CD4-positive, alpha-beta T cell (primary cell): ENCODE results near the gene NAMPT. TPM values are rescaled to one million over a fixed set of nuclear protein-coding genes. Genes with fewer than 3 reads are reported as not detected.
A peak's percentile ranks its signal among the peaks of the same experiment; 100 is the strongest.

Experiments used
- ATAC-seq: fragments of 200-7000 bp; cut with Tn5 transposase; one replicate; pipeline ENCODE4 v1.10.0; 2022; ENCODE audit warnings: mild to moderate bottlenecking; ENCODE audit not compliant: poor library complexity
- CTCF ChIA-PET: fragments of 350-600 bp; sonication (Branson Sonifier 250); formaldehyde crosslinking; loops from one replicate; lab custom pipeline; 2021; ENCODE audit warnings: antibody characterized with exemption, inconsistent platforms; lab: Charles Lee
- POLR2A ChIA-PET: fragments of 350-600 bp; sonication (Branson Sonifier 250); formaldehyde crosslinking; loops from one replicate; lab custom pipeline; 2021; ENCODE audit warnings: antibody characterized with exemption, inconsistent platforms; lab: Charles Lee
- DNase-seq, 14 experiments: peaks; one replicate each; pipeline ENCODE4 v3.0.0-alpha.2; 2013 to 2020; ENCODE audit warnings: mixed read lengths in 2 of 14
- H3K27ac ChIP-seq, 2 donors: one replicate each; pipeline versions ENCODE4 v1.5.1 to v1.7.0; 2013; ENCODE audit warnings: low read length in 2 of 2, low read depth in 1 of 2, mild to moderate bottlenecking in 1 of 2
- H3K27me3 ChIP-seq, 2 experiments: 1 replicate in 1 of 2; 2 replicates in 1 of 2; pipeline versions ENCODE4 v1.6.1 to v1.7.0; 2013; ENCODE audit warnings: low read length in 2 of 2, control low read depth in 1 of 2, mild to moderate bottlenecking in 1 of 2, moderate library complexity in 1 of 2; ENCODE audit not compliant: insufficient read depth in 2 of 2, control insufficient read depth in 1 of 2
- H3K36me3 ChIP-seq: one replicate; pipeline ENCODE4 v1.6.1; 2013; ENCODE audit warnings: low read length, control low read depth; ENCODE audit not compliant: insufficient read depth
- H3K4me1 ChIP-seq: one replicate; pipeline ENCODE4 v1.6.1; 2013; ENCODE audit warnings: low read length, control low read depth; ENCODE audit not compliant: insufficient read depth
- H3K4me3 ChIP-seq: one replicate; pipeline ENCODE4 v1.5.1; 2013; ENCODE audit warnings: mild to moderate bottlenecking, low read length, moderate library complexity
- H3K9me3 ChIP-seq, 2 experiments: 1 replicate in 1 of 2; 2 replicates in 1 of 2; pipeline versions ENCODE4 v1.6.1 to v1.7.0; 2013; ENCODE audit warnings: low read length in 2 of 2, mild to moderate bottlenecking in 2 of 2, control low read depth in 1 of 2, moderate library complexity in 1 of 2; ENCODE audit not compliant: control insufficient read depth in 1 of 2, insufficient read depth in 1 of 2
- H3K27ac Mint-ChIP-seq: one replicate; pipeline ENCODE4 v1.8.0; 2020; ENCODE audit warnings: mixed read lengths
- H3K27me3 Mint-ChIP-seq: one replicate; pipeline ENCODE4 v1.8.0; 2021; ENCODE audit warnings: mixed read lengths
- H3K36me3 Mint-ChIP-seq: one replicate; pipeline ENCODE4 v1.8.0; 2021; ENCODE audit warnings: low read depth, mixed read lengths
- H3K4me1 Mint-ChIP-seq: one replicate; pipeline ENCODE4 v1.8.0; 2021; ENCODE audit warnings: low read depth, mixed read lengths
- H3K4me3 Mint-ChIP-seq: one replicate; pipeline ENCODE4 v1.8.0; 2020; ENCODE audit warnings: mild to moderate bottlenecking, mixed read lengths
- H3K9me3 Mint-ChIP-seq: one replicate; pipeline ENCODE4 v1.8.0; 2020; ENCODE audit warnings: mixed read lengths
- intact Hi-C, 2 experiments: fragments of 100-400 bp; cut with DNase I in 1 of 2; cut with micrococcal nuclease in 1 of 2; formaldehyde crosslinking; loops; one replicate each; pipeline versions ENCODE4 v1.15.1 to v1.9.0; 2023 to 2025; cut with DNase I, micrococcal nuclease
- total RNA-seq, 174 experiments: library from RNA in 2 of 174; stranded (reverse) in 2 of 174; gene quantifications; one replicate each; pipeline ENCODE4 v1.2.3 and lab custom pipeline; 2021 to 2026
- TF ChIP-seq, protein P1 (sequence below): fragments of 200-600 bp; IDR thresholded peaks from one replicate; pipeline ENCODE4 v1.8.0; 2022; ENCODE audit warnings: antibody characterized with exemption, mild to moderate bottlenecking

The NAMPT gene
- total RNA-seq, 2 experiments from 2014 or later = 154 to 159 TPM

DNA sequence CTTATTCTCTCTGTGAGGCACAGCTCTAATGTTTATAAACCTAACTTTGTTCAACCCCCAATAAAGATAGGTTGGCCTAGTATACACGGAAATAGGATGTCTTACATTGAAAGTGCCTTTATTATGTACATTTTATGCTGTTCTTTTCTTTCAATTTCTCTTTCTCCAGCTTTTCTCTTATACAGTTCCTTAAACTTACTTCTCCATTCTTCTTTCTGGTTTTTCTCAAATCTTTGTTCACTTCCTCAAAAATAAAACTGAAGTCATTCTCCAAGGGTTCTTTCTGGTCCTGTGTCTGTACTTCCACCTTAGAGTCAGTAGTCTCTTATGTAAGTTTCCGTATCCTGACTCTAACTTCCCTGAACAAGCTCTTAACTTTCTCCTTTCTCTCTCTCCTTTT, 29.2 kb upstream of the NAMPT start:
- no peaks in the 10 kb centered on the region for H3K9me3 Mint-ChIP-seq
- H3K27me3 ChIP-seq = peaks cover 0 to 7% of the 10 kb centered on the region in 2 experiments
- H3K4me3 Mint-ChIP-seq = no peak overlapping the region
- H3K36me3 ChIP-seq = no peaks in the 10 kb centered on the region
- ChIA-PET CTCF (no interaction called here), POLR2A (interaction anchor here (1.3 kb wide), 1 partner anchor 29 kb away, joined by 3 read pairs; the partner anchor contains the start of gene NAMPT)
- ATAC-seq (no peak), DNase-seq (peak in 3 of 14 experiments; percentile 15 to 54 (median 34))
- H3K9me3 ChIP-seq = no peaks in the 10 kb centered on the region
- H3K27ac ChIP-seq = no peak overlapping the region
- H3K4me1 Mint-ChIP-seq = no peaks in the 10 kb centered on the region
- intact Hi-C loops = loop anchor here in 1 of 2 experiments (5.0 kb wide), 1 partner anchor 137 kb away; no protein-coding TSS in a partner anchor
- H3K4me3 ChIP-seq = no peak overlapping the region
- H3K27ac Mint-ChIP-seq = no peak overlapping the region
- H3K4me1 ChIP-seq = no peaks in the 10 kb centered on the region
- H3K36me3 Mint-ChIP-seq = no peaks in the 10 kb centered on the region
- peaks cover 33% of the 10 kb centered on the region for H3K27me3 Mint-ChIP-seq
- TF ChIP-seq, protein P1, sequence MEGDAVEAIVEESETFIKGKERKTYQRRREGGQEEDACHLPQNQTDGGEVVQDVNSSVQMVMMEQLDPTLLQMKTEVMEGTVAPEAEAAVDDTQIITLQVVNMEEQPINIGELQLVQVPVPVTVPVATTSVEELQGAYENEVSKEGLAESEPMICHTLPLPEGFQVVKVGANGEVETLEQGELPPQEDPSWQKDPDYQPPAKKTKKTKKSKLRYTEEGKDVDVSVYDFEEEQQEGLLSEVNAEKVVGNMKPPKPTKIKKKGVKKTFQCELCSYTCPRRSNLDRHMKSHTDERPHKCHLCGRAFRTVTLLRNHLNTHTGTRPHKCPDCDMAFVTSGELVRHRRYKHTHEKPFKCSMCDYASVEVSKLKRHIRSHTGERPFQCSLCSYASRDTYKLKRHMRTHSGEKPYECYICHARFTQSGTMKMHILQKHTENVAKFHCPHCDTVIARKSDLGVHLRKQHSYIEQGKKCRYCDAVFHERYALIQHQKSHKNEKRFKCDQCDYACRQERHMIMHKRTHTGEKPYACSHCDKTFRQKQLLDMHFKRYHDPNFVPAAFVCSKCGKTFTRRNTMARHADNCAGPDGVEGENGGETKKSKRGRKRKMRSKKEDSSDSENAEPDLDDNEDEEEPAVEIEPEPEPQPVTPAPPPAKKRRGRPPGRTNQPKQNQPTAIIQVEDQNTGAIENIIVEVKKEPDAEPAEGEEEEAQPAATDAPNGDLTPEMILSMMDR = no peak

DNA sequence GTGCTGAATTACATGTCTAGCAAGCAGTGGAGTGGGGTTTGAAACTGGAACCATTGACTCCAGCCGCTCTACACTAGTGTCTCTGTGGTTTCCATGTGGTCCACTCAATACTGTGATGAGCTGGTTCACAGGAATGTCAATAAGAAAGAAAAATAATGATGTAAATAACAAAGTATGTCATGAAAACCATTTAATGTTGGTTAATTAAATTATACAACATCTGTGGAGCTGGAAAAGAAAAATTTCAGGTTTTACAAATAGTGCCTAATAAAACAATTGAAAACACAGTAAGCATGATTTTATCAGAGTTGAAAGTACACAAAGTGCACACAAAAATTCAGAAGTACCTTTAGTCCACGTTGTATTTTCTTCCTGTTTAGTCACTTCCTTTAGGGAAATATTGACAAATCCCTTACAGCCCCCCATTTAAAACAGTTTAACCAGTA, 28.7 kb upstream of the NAMPT start:
- Mint-ChIP-seq H3K36me3 (no peaks in the 10 kb centered on the region), H3K27ac (no peak overlapping the region), H3K4me3 (no peak overlapping the region), H3K27me3 (peaks cover 29% of the 10 kb centered on the region), H3K4me1 (no peaks in the 10 kb centered on the region), H3K9me3 (no peaks in the 10 kb centered on the region)
- H3K4me3 ChIP-seq = no peak overlapping the region
- no peaks in the 10 kb centered on the region for H3K4me1 ChIP-seq
- H3K9me3 ChIP-seq = no peaks in the 10 kb centered on the region
- H3K27me3 ChIP-seq = peaks cover 0 to 2% of the 10 kb centered on the region in 2 experiments
- ATAC-seq = no peak
- H3K36me3 ChIP-seq = no peaks in the 10 kb centered on the region
- TF ChIP-seq, protein P1 = no peak
- H3K27ac ChIP-seq = no peak overlapping the region
- ChIA-PET POLR2A (interaction anchor here (1.3 kb wide), 1 partner anchor 28 kb away, joined by 3 read pairs; the partner anchor contains the start of gene NAMPT), CTCF (no interaction called here)
- DNase-seq = no peak
- intact Hi-C loops = loop anchor here in 1 of 2 experiments (5.0 kb wide), 1 partner anchor 136 kb away; no protein-coding TSS in a partner anchor

DNA sequence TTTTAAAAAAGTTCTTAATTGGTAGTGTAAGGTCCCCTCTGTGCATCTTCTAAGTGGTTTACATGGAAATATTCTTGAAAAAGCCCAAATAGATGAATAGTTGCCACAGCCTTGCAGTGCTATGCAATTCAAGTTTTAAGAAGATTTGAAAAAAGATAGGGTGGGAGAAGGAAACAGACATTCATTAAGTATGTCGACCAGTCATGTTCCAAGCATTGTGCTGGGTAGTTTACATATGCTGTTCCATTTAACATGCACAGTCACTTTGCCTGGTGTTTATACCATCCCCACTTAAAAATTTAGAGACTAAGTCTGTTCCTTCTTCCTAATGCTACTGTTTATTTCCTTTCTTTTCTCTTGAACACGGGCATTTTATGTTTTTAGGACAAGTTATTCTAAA, 28.1 kb upstream of the NAMPT start:
- no peaks in the 10 kb centered on the region for H3K9me3 Mint-ChIP-seq
- H3K36me3 Mint-ChIP-seq = no peaks in the 10 kb centered on the region
- intact Hi-C loops = loop anchor here in 1 of 2 experiments (5.0 kb wide), 1 partner anchor 136 kb away; no protein-coding TSS in a partner anchor
- H3K27me3 Mint-ChIP-seq = peaks cover 23% of the 10 kb centered on the region
- CTCF ChIA-PET = no interaction called here
- ATAC-seq (no peak), DNase-seq (no peak)
- no peak overlapping the region for H3K4me3 Mint-ChIP-seq
- TF ChIP-seq, protein P1 = no peak
- H3K27me3 ChIP-seq = no peaks in the 10 kb centered on the region
- H3K36me3 ChIP-seq = no peaks in the 10 kb centered on the region
- H3K27ac ChIP-seq = no peak overlapping the region
- no peaks in the 10 kb centered on the region for H3K4me1 ChIP-seq
- no peaks in the 10 kb centered on the region for H3K9me3 ChIP-seq
- POLR2A ChIA-PET = no interaction called here
- H3K4me3 ChIP-seq = no peak overlapping the region
- H3K4me1 Mint-ChIP-seq = no peaks in the 10 kb centered on the region
- no peak overlapping the region for H3K27ac Mint-ChIP-seq
